IPS-15b (cell line): ENCODE data around the gene GABRB3.

Experiments used
- H3K27me3 ChIP-seq: one replicate; pipeline ENCODE4 v1.6.1; 2013; ENCODE audit warnings: low read length; ENCODE audit not compliant: control insufficient read depth, insufficient read depth
- H3K36me3 ChIP-seq: one replicate; pipeline ENCODE4 v1.6.1; 2013; ENCODE audit warnings: low read length; ENCODE audit not compliant: control insufficient read depth, insufficient read depth
- H3K4me1 ChIP-seq: one replicate; pipeline ENCODE4 v1.6.1; 2013; ENCODE audit warnings: mild to moderate bottlenecking, low read length; ENCODE audit not compliant: control insufficient read depth, insufficient read depth
- H3K4me3 ChIP-seq: one replicate; pipeline ENCODE4 v1.5.1; 2013; ENCODE audit warnings: low read depth, low read length
- H3K9ac ChIP-seq: one replicate; pipeline ENCODE4 v1.6.1; 2013; ENCODE audit warnings: low read depth, mild to moderate bottlenecking, low read length
- H3K9me3 ChIP-seq: one replicate; pipeline ENCODE4 v1.6.1; 2013; ENCODE audit warnings: mild to moderate bottlenecking, low read length; ENCODE audit not compliant: control insufficient read depth, insufficient read depth

GABRB3 gene

GRCh38 chr15:26521691-26522198 lies 251.1 kb downstream of the GABRB3 start:
- Histone ChIP-seq H3K36me3 (no peaks in the 10 kb centered on the region), H3K9ac (no peak overlapping the region), H3K27me3 (no peaks in the 10 kb centered on the region), H3K9me3 (no peaks in the 10 kb centered on the region), H3K4me1 (no peaks in the 10 kb centered on the region), H3K4me3 (no peak overlapping the region)

- H3K4me1 ChIP-seq = no peaks in the 10 kb centered on the region
- no peaks in the 10 kb centered on the region for H3K36me3 ChIP-seq
- no peaks in the 10 kb centered on the region for H3K9me3 ChIP-seq
Observed at GRCh38 chr15:26521130-26521529, 251.7 kb downstream of the GABRB3 start.

GRCh38 chr15:26518885-26519284 lies 254.0 kb downstream of the GABRB3 start:
- Histone ChIP-seq H3K4me1 (no peaks in the 10 kb centered on the region), H3K9ac (no peak overlapping the region), H3K27me3 (no peaks in the 10 kb centered on the region), H3K4me3 (no peak overlapping the region), H3K9me3 (no peaks in the 10 kb centered on the region), H3K36me3 (no peaks in the 10 kb centered on the region)

More at GRCh38 chr15:26521130-26521529, 251.7 kb downstream of the GABRB3 start:
- Histone ChIP-seq H3K27me3 (no peaks in the 10 kb centered on the region), H3K9ac (no peak overlapping the region), H3K4me3 (no peak overlapping the region)

- Histone ChIP-seq H3K4me3 (no peak overlapping the region), H3K36me3 (no peaks in the 10 kb centered on the region), H3K27me3 (no peaks in the 10 kb centered on the region), H3K9ac (no peak overlapping the region), H3K9me3 (no peaks in the 10 kb centered on the region), H3K4me1 (no peaks in the 10 kb centered on the region)
Observed at GRCh38 chr15:26516102-26516980, 256.5 kb downstream of the GABRB3 start.

- H3K4me1 ChIP-seq = no peaks in the 10 kb centered on the region
- H3K4me3 ChIP-seq = no peak overlapping the region
- H3K9ac ChIP-seq = no peak overlapping the region
- no peaks in the 10 kb centered on the region for H3K36me3 ChIP-seq
- no peaks in the 10 kb centered on the region for H3K9me3 ChIP-seq
- H3K27me3 ChIP-seq = no peaks in the 10 kb centered on the region
Observed at GRCh38 chr15:26504009-26504408, 268.9 kb downstream of the GABRB3 start.
